HEK293T (cell line): Measurements from ENCODE around the gene SNX14.
A peak's percentile ranks its signal among the peaks of the same experiment; 100 is the strongest.

Experiments used
- CTCF ChIA-PET: fragments of 350-600 bp; formaldehyde crosslinking; extraction: SDS; loops from one replicate; lab custom pipeline; 2021; ENCODE audit warnings: antibody characterized with exemption, inconsistent platforms; lab: Yijun Ruan, JAX
- POLR2A ChIA-PET: fragments of 350-600 bp; formaldehyde crosslinking; extraction: SDS; loops from one replicate; lab custom pipeline; 2020; ENCODE audit warnings: antibody characterized with exemption, inconsistent platforms; lab: Yijun Ruan, JAX
- DNase-seq: peaks from one replicate; pipeline ENCODE4 v3.0.0; 2012; ENCODE audit warnings: mixed read lengths; ENCODE audit errors: extremely low spot score
- ARNT ChIP-seq: fragments of 450-650 bp; IDR thresholded peaks from 2 replicates; pipeline ENCODE4 v1.6.1; 2017; ENCODE audit warnings: mild to moderate bottlenecking
- BHLHE40 ChIP-seq: fragments of 450-650 bp; IDR thresholded peaks from 2 replicates; pipeline ENCODE4 v1.6.1; 2016; ENCODE audit warnings: mild to moderate bottlenecking, moderate library complexity, borderline replicate concordance
- CTBP1 ChIP-seq: fragments of 450-650 bp; IDR thresholded peaks from 2 replicates; pipeline ENCODE4 v1.6.1; 2016; ENCODE audit warnings: borderline replicate concordance
- ELF4 ChIP-seq: fragments of 450-650 bp; IDR thresholded peaks from 2 replicates; pipeline ENCODE4 v1.6.1; 2017; ENCODE audit warnings: antibody characterized with exemption
- FOXA1 ChIP-seq: fragments of 450-650 bp; IDR thresholded peaks from 2 replicates; pipeline ENCODE4 v1.6.1; 2016; ENCODE audit warnings: mild to moderate bottlenecking
- FOXK2 ChIP-seq: fragments of 450-650 bp; IDR thresholded peaks from 2 replicates; pipeline ENCODE4 v1.6.1; 2016; ENCODE audit warnings: mild to moderate bottlenecking
- FOXM1 ChIP-seq: fragments of 450-650 bp; IDR thresholded peaks from 2 replicates; pipeline ENCODE4 v1.6.1; 2017; ENCODE audit warnings: mild to moderate bottlenecking, borderline replicate concordance
- HDGF ChIP-seq: fragments of 450-650 bp; IDR thresholded peaks from 2 replicates; pipeline ENCODE4 v1.6.1; 2017; ENCODE audit warnings: antibody characterized with exemption, borderline replicate concordance
- L3MBTL2 ChIP-seq: fragments of 450-650 bp; conservative IDR thresholded peaks from 2 replicates; pipeline ENCODE4 v1.6.1; 2016; ENCODE audit warnings: mild to moderate bottlenecking
- LEF1 ChIP-seq: fragments of 450-650 bp; IDR thresholded peaks from 2 replicates; pipeline ENCODE4 v1.6.1; 2017; ENCODE audit warnings: mild to moderate bottlenecking, borderline replicate concordance
- NFRKB ChIP-seq: fragments of 450-650 bp; IDR thresholded peaks from 2 replicates; pipeline ENCODE4 v1.6.1; 2016; ENCODE audit warnings: mild to moderate bottlenecking, moderate library complexity
- SP1 ChIP-seq: fragments of 450-650 bp; IDR thresholded peaks from 2 replicates; pipeline ENCODE4 v1.6.1; 2017
- SUZ12 ChIP-seq: fragments of 450-650 bp; IDR thresholded peaks from 2 replicates; pipeline ENCODE4 v1.6.1; 2016; ENCODE audit warnings: mild to moderate bottlenecking
- TARDBP ChIP-seq: fragments of 450-650 bp; IDR thresholded peaks from 2 replicates; pipeline ENCODE4 v1.6.1; 2016
- ZNF384 ChIP-seq: fragments of 450-650 bp; IDR thresholded peaks from 2 replicates; pipeline ENCODE4 v1.6.1; 2016
- TF ChIP-seq, protein P1 (sequence below): fragments of 450-650 bp; IDR thresholded peaks from 2 replicates; pipeline ENCODE4 v1.6.1; 2016

Gene SNX14, protein sequence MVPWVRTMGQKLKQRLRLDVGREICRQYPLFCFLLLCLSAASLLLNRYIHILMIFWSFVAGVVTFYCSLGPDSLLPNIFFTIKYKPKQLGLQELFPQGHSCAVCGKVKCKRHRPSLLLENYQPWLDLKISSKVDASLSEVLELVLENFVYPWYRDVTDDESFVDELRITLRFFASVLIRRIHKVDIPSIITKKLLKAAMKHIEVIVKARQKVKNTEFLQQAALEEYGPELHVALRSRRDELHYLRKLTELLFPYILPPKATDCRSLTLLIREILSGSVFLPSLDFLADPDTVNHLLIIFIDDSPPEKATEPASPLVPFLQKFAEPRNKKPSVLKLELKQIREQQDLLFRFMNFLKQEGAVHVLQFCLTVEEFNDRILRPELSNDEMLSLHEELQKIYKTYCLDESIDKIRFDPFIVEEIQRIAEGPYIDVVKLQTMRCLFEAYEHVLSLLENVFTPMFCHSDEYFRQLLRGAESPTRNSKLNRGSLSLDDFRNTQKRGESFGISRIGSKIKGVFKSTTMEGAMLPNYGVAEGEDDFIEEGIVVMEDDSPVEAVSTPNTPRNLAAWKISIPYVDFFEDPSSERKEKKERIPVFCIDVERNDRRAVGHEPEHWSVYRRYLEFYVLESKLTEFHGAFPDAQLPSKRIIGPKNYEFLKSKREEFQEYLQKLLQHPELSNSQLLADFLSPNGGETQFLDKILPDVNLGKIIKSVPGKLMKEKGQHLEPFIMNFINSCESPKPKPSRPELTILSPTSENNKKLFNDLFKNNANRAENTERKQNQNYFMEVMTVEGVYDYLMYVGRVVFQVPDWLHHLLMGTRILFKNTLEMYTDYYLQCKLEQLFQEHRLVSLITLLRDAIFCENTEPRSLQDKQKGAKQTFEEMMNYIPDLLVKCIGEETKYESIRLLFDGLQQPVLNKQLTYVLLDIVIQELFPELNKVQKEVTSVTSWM

DNA sequence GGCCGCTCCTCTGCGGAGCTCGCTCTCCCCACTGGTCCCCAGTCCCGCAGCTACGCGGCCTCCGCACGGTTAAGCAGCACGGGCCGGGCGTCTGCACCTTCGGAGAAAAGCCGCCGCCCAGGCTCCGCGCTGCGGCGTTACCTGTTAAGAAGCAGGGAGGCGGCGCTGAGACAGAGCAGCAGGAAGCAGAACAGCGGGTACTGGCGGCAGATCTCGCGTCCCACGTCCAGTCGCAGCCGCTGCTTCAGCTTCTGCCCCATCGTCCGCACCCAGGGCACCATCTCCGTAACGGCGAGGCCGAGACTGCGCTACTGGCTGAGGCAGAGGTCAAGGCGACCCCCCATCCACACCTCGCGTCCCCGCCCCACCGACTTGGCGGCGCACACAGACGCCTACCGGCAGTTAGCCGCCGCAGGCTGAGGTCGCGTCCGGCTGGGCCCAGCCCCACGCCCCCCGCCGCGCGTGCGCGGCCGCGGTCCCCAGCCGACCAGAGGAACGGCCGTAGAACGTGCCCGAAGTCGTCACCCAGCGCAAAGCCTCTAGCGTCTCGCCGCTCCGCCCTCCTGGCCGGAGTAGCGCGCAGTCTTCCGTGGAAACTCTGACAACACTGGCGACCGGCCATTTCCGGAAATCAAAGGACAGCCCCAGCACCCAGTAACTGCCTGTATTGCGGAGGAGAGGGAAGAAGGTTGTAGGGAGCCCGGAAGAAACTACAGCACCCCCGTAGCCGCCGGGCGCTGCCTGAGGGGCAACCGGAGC is at the start of gene SNX14:
Gene SNX14, minus strand, starts transcription at position 421 of the 759 bp plus-strand sequence. Its CDS starts 140 bp downstream, at position 281.
- CTCF ChIA-PET = interaction anchor here (0.6 kb wide), 1 partner anchor 111 kb away, joined by 3 read pairs; no protein-coding TSS in a partner anchor
- POLR2A ChIA-PET = interaction anchor here (0.5 to 2.3 kb wide), 7 partner anchors 11 to 84 kb away, joined by 3 to 24 read pairs (median 9); partner anchors contain the start of gene SYNCRIP
- peak; percentile 85 for DNase-seq
- TF ChIP-seq ARNT = no peak
- no peak for TF ChIP-seq FOXM1
- TF ChIP-seq NFRKB = no peak
- TF ChIP-seq HDGF = no peak
- 0 out of 2 replicates have a peak, but pooled peaks have one; percentile 30 for TF ChIP-seq ELF4
- TF ChIP-seq, protein P1, sequence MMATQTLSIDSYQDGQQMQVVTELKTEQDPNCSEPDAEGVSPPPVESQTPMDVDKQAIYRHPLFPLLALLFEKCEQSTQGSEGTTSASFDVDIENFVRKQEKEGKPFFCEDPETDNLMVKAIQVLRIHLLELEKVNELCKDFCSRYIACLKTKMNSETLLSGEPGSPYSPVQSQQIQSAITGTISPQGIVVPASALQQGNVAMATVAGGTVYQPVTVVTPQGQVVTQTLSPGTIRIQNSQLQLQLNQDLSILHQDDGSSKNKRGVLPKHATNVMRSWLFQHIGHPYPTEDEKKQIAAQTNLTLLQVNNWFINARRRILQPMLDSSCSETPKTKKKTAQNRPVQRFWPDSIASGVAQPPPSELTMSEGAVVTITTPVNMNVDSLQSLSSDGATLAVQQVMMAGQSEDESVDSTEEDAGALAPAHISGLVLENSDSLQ = peak; percentile 32; the same call in 1 of the 2 replicates
- no peak for TF ChIP-seq FOXA1
- peak; percentile 83 for TF ChIP-seq L3MBTL2

DNA sequence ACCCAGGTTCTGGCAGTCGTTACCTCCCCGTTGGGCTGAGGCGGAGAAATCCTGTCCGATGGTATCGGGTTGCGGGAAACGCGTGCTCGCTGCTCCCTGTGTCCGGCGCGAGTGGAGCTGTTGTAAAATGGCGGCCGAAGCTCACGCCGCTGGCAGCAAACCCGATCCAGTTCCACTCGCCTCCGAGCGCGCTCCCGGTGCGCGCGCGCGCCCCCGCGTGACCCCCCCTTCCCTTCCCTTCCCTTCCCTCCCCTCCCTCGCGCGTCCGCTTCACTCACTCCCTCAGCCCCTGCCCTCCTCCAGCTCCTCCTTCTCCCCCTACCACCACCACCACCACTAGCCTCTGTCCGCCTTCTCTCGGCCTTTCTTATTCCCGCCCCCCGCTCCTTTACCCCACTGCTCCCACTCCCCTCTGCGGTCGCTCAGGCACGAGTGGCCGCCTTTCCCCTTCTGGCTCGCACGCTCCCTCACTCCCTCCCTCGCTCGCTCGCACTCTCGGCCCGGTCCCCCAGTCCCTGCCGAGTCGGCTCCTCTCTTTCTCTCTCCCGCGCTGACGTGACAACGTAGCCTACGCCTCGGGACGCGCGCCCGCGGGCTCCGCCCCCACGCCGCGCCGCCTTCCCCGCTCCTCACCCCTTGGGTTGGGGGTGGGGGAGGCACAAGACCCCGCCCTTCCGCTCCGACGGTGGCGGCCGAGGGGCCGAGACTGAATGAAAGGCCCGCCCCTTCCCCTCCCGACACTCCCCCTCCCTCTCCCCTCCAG is 49.3 kb upstream of the SNX14 start, which contains the start of gene SYNCRIP:
Gene SYNCRIP, minus strand, starts transcription at position 113 of the 763 bp plus-strand sequence. CDS start 1,447 bp downstream, outside the sequence.
- POLR2A ChIA-PET = interaction anchor here (0.7 to 4.2 kb wide), 23 partner anchors 9 to 193 kb away, joined by 3 to 158 read pairs (median 4); partner anchors contain the start of genes NT5E and SNX14
- CTCF ChIA-PET = interaction anchor here (0.7 to 3.2 kb wide), 2 partner anchors 36 to 107 kb away, joined by 3 to 11 read pairs; no protein-coding TSS in a partner anchor
- DNase-seq = peak; percentile 87
- TF ChIP-seq L3MBTL2 (peak; percentile 52), FOXK2 (no peak), TARDBP (peak; percentile 83)
- TF ChIP-seq, protein P1 = 0 out of 2 replicates have a peak, but pooled peaks have one; percentile 28

DNA sequence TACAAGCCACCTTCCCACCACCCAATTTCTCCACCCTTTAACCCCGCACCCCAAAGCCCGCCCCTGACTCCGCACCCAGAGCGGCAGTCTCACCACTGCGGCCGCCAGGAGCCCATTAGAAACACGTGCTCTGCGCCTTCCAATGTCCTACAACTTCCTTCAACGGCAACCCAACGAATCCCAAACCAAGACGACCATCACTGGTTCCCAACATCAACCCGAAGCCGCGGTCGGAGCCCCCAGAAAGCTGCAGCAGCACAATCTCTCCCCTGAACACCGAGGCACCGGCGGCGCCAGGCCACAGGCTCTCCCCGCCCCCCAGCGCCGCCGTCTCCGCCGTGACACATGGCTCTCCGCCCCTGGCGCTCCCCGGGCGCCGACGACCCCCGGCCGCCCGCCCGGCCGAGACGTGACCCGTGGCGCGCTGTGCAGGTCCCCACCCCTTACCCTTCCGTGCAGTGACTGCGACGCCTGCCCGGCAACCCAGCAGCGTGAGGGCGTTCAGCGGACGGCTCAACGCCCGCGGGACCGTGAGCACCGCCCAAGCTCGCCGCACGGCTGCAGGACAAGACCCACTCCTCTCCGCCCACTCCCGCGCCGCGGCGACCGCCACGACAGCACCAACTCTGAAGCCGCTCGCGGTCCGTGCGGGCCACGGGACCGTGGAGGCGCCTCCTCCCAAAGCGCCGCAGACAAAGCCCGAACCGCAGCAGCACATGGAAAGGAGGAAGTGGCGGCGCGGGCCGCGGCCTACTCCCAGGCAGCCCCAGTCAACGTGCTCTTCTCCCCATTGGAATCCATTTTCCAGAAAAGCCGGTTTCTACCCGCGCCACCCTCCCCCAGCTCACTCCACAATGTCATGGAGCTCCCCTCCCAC is 48.5 kb upstream of the SNX14 start:
- TF ChIP-seq HDGF = no peak
- CTCF ChIA-PET = interaction anchor here (0.7 to 3.2 kb wide), 2 partner anchors 36 to 106 kb away, joined by 3 to 11 read pairs; no protein-coding TSS in a partner anchor
- DNase-seq = peak; percentile 22
- POLR2A ChIA-PET = interaction anchor here (0.8 to 4.6 kb wide), 22 partner anchors 8 to 192 kb away, joined by 3 to 158 read pairs (median 5); partner anchors contain the start of genes NT5E and SNX14

DNA sequence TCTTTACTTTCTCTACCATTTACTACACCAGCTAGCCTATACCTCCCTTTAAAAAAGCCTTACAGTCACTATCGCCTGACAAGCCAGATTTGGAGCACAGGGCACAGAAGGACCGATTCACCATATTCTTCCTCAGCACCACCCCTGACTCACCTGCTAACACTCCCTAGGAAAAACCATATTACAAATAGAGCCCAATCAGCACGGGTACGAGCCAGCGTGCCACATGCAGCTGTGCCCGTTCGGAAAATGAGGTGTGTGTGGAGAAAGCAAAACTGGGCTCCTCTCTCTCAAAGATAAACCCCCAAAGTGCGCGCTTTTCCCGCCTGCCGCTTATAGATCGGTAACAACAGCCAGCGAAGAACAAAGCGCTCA is 47.9 kb upstream of the SNX14 start:
- no peak for TF ChIP-seq FOXA1
- no peak for TF ChIP-seq LEF1
- no peak for TF ChIP-seq SUZ12
- TF ChIP-seq FOXM1 = no peak
- TF ChIP-seq NFRKB = no peak
- TF ChIP-seq TARDBP = no peak
- no peak for TF ChIP-seq L3MBTL2
- TF ChIP-seq BHLHE40 = no peak
- TF ChIP-seq ELF4 = no peak
- TF ChIP-seq CTBP1 = no peak
- TF ChIP-seq ZNF384 = no peak
- no peak for TF ChIP-seq HDGF
- TF ChIP-seq SP1 = no peak
- TF ChIP-seq, protein P1 = no peak
- TF ChIP-seq ARNT = no peak
- DNase-seq = no peak
- ChIA-PET CTCF (interaction anchor here (3.2 kb wide), 1 partner anchor 37 kb away, joined by 11 read pairs; no protein-coding TSS in a partner anchor), POLR2A (interaction anchor here (1.0 to 4.6 kb wide), 4 partner anchors 28 to 37 kb away, joined by 3 to 50 read pairs (median 6); no protein-coding TSS in a partner anchor)
